H1 (cell line): Measurements from ENCODE around the gene SPINT1. TPM values are rescaled to one million over a fixed set of nuclear protein-coding genes. Genes with fewer than 3 reads are reported as not detected.

Experiments
- CTCF ChIA-PET: fragments of 300-600 bp; sonication (Branson Sonifier 250); formaldehyde crosslinking; loops from one replicate; lab custom pipeline; 2021; ENCODE audit not compliant: partially characterized antibody; lab: Charles Lee
- POLR2A ChIA-PET: fragments of 300-600 bp; sonication (Branson Sonifier 250); formaldehyde crosslinking; loops from one replicate; lab custom pipeline; 2021; ENCODE audit warnings: inconsistent platforms; ENCODE audit not compliant: partially characterized antibody; lab: Charles Lee
- DNase-seq, 2 experiments: peaks; one replicate each; pipeline versions ENCODE4 v3.0.0 to v3.0.0-alpha.2; 2010 to 2022; ENCODE audit warnings: low spot score in 2 of 2, low read depth in 1 of 2, mixed read lengths in 1 of 2
- FAIRE-seq: peaks from 2 replicates; lab custom pipeline; 2011; peaks lifted over from hg19 to GRCh38; lab: Jason Lieb, UNC
- H2AFZ ChIP-seq: 2 replicates; pipeline ENCODE4 v1.8.1; 2012; ENCODE audit warnings: low read length, inconsistent platforms
- H2AK5ac ChIP-seq: 2 replicates; pipeline ENCODE4 v1.6.1; 2013; ENCODE audit warnings: low read depth, low read length
- H2BK120ac ChIP-seq: replicated peaks from 2 replicates; pipeline ENCODE3; 2013; ENCODE audit warnings: low read depth, low read length, inconsistent platforms
- H2BK12ac ChIP-seq: 2 replicates; pipeline ENCODE4 v1.6.1; 2013; ENCODE audit warnings: low read depth, low read length
- H2BK15ac ChIP-seq: 2 replicates; pipeline ENCODE4 v1.6.1; 2013; ENCODE audit warnings: low read length
- H2BK20ac ChIP-seq: 2 replicates; pipeline ENCODE4 v1.6.1; 2013; ENCODE audit warnings: low read length
- H2BK5ac ChIP-seq: 2 replicates; pipeline ENCODE4 v1.6.1; 2013; ENCODE audit warnings: low read depth, low read length
- H3K14ac ChIP-seq: 2 replicates; pipeline ENCODE4 v1.6.1; 2013; ENCODE audit warnings: inconsistent platforms; ENCODE audit not compliant: insufficient read length
- H3K18ac ChIP-seq: 2 replicates; pipeline ENCODE4 v1.6.1; 2013; ENCODE audit warnings: low read length; ENCODE audit errors: extremely low read depth
- H3K23ac ChIP-seq: 2 replicates; pipeline ENCODE4 v1.6.1; 2013; ENCODE audit warnings: inconsistent platforms; ENCODE audit not compliant: insufficient read length
- H3K23me2 ChIP-seq: 2 replicates; pipeline ENCODE4 v1.6.1; 2013; ENCODE audit warnings: low read depth, low read length
- H3K27ac ChIP-seq: 2 replicates; pipeline ENCODE4 v1.6.1; 2011; ENCODE audit warnings: low read depth, low read length, inconsistent platforms
- H3K27me3 ChIP-seq, 4 experiments: replicated peaks in 1 of 4; 1 replicate in 1 of 4; 2 replicates in 3 of 4; pipeline versions ENCODE4 v1.6.1 to v1.8.1; 2011 to 2013; ENCODE audit warnings: low read length in 3 of 4, mild to moderate bottlenecking in 3 of 4, inconsistent platforms in 2 of 4, mixed read lengths in 2 of 4, moderate library complexity in 1 of 4; ENCODE audit not compliant: control insufficient read depth in 3 of 4, insufficient read depth in 3 of 4; ENCODE audit errors: extremely low read depth in 1 of 4
- H3K36me3 ChIP-seq, 4 experiments: 2 replicates each; pipeline versions ENCODE4 v1.6.1 to v1.8.1; 2011 to 2013; ENCODE audit warnings: mild to moderate bottlenecking in 4 of 4, low read length in 3 of 4, moderate library complexity in 2 of 4, control low read depth in 1 of 4, inconsistent platforms in 1 of 4; ENCODE audit not compliant: insufficient read depth in 4 of 4, control insufficient read depth in 2 of 4
- H3K4ac ChIP-seq: replicated peaks from 2 replicates; pipeline ENCODE3; 2013; ENCODE audit warnings: low read length, low read depth, mixed read lengths, inconsistent platforms; ENCODE audit not compliant: insufficient read length
- H3K4me1 ChIP-seq, 4 experiments: replicated peaks in 1 of 4; 1 replicate in 1 of 4; 2 replicates in 3 of 4; pipeline versions ENCODE4 v1.6.1 to v1.8.1; 2011 to 2013; ENCODE audit warnings: low read length in 3 of 4, inconsistent platforms in 2 of 4, mixed read lengths in 1 of 4; ENCODE audit not compliant: insufficient read depth in 4 of 4, control insufficient read depth in 3 of 4
- H3K4me2 ChIP-seq, 2 experiments: 2 replicates each; pipeline versions ENCODE4 v1.6.1 to v1.8.1; 2011 to 2013; ENCODE audit warnings: low read depth in 2 of 2, low read length in 2 of 2, control low read depth in 1 of 2, inconsistent platforms in 1 of 2, mild to moderate bottlenecking in 1 of 2; ENCODE audit not compliant: insufficient read depth in 1 of 2
- H3K4me3 ChIP-seq, 4 experiments: fragments of 200-600, 300-600 bp in 1 of 4; sonication (generic), shearing (Covaris generic), sonication (Bioruptor Twin) in 1 of 4; 2 replicates each; pipeline versions ENCODE4 v1.5.1 to v1.8.1; 2011 to 2016; ENCODE audit warnings: low read length in 4 of 4, low read depth in 3 of 4, control low read depth in 2 of 4, inconsistent platforms in 2 of 4, mild to moderate bottlenecking in 2 of 4, mixed read lengths in 1 of 4, moderate library complexity in 1 of 4; ENCODE audit not compliant: insufficient read depth in 2 of 4; ENCODE audit errors: extremely low read depth in 1 of 4
- H3K56ac ChIP-seq: replicated peaks from 2 replicates; pipeline ENCODE3; 2013; ENCODE audit warnings: low read depth, mild to moderate bottlenecking, mixed read lengths, low read length, inconsistent platforms; ENCODE audit not compliant: insufficient read length
- H3K79me1 ChIP-seq: 2 replicates; pipeline ENCODE4 v1.6.1; 2013; ENCODE audit warnings: low read depth, low read length, control low read depth
- H3K79me2 ChIP-seq, 2 experiments: 2 replicates each; pipeline versions ENCODE4 v1.6.1 to v1.8.1; 2012 to 2013; ENCODE audit warnings: low read length in 2 of 2, mild to moderate bottlenecking in 2 of 2, inconsistent platforms in 1 of 2; ENCODE audit not compliant: insufficient read depth in 2 of 2, control insufficient read depth in 1 of 2
- H3K9ac ChIP-seq, 4 experiments: replicated peaks in 1 of 4; 1 replicate in 1 of 4; 2 replicates in 3 of 4; pipeline versions ENCODE4 v1.6.1 to v1.8.1; 2011 to 2013; ENCODE audit warnings: low read depth in 3 of 4, low read length in 3 of 4, control low read depth in 2 of 4, mild to moderate bottlenecking in 2 of 4, moderate library complexity in 2 of 4, inconsistent platforms in 1 of 4; ENCODE audit errors: extremely low read depth in 1 of 4
- H3K9me3 ChIP-seq, 2 experiments: 2 replicates each; pipeline versions ENCODE4 v1.6.1 to v1.8.1; 2012 to 2013; ENCODE audit warnings: mild to moderate bottlenecking in 2 of 2, moderate library complexity in 2 of 2, control low read depth in 1 of 2, inconsistent platforms in 1 of 2, low read depth in 1 of 2, low read length in 1 of 2, mixed read lengths in 1 of 2; ENCODE audit not compliant: insufficient read depth in 2 of 2
- H4K20me1 ChIP-seq, 2 experiments: replicated peaks in 1 of 2; 2 replicates each; pipeline versions ENCODE3 to v1.8.1; 2011 to 2013; ENCODE audit warnings: inconsistent platforms in 2 of 2, low read length in 2 of 2, mild to moderate bottlenecking in 1 of 2; ENCODE audit not compliant: insufficient read depth in 2 of 2, control insufficient read depth in 1 of 2
- H4K5ac ChIP-seq: 2 replicates; pipeline ENCODE4 v1.6.1; 2013; ENCODE audit warnings: low read length, low read depth, mixed read lengths, inconsistent platforms; ENCODE audit not compliant: insufficient read length
- H4K8ac ChIP-seq: 2 replicates; pipeline ENCODE4 v1.8.0; 2013; ENCODE audit warnings: mild to moderate bottlenecking, moderate library complexity, low read length, inconsistent platforms; ENCODE audit not compliant: insufficient read depth; ENCODE audit errors: extremely low read depth
- H4K91ac ChIP-seq: replicated peaks from 2 replicates; pipeline ENCODE3; 2013; ENCODE audit warnings: low read length, mixed read lengths, inconsistent platforms; ENCODE audit not compliant: insufficient read length
- BACH1 ChIP-seq: IDR thresholded peaks from 2 replicates; pipeline ENCODE4 v1.6.1; 2012; ENCODE audit warnings: low read length, improper control_type of control experiment
- GABPA ChIP-seq: IDR thresholded peaks from 2 replicates; pipeline ENCODE4 v1.6.1; 2011; ENCODE audit warnings: mild to moderate bottlenecking, low read length, moderate library complexity, borderline replicate concordance; ENCODE audit not compliant: insufficient read depth
- JUND ChIP-seq: IDR thresholded peaks from 2 replicates; pipeline ENCODE4 v1.6.1; 2011; ENCODE audit warnings: mild to moderate bottlenecking, improper control_type of control experiment, low read length
- POLR2A ChIP-seq, 2 experiments: IDR thresholded peaks; 1 replicate in 1 of 2; 2 replicates in 1 of 2; pipeline ENCODE4 v1.6.1; 2011; ENCODE audit warnings: low read depth in 2 of 2, low read length in 2 of 2, mild to moderate bottlenecking in 2 of 2; ENCODE audit errors: control extremely low read depth in 1 of 2
- POLR2AphosphoS5 ChIP-seq: IDR thresholded peaks from 2 replicates; pipeline ENCODE4 v1.6.1; 2011; ENCODE audit warnings: low read depth, low read length
- RAD21 ChIP-seq, 2 experiments: IDR thresholded peaks in 1 of 2; conservative IDR thresholded peaks in 1 of 2; 2 replicates each; pipeline ENCODE4 v1.6.1; 2011; ENCODE audit warnings: low read depth in 2 of 2, low read length in 2 of 2, improper control_type of control experiment in 1 of 2, inconsistent platforms in 1 of 2, mild to moderate bottlenecking in 1 of 2, moderate library complexity in 1 of 2
- RFX5 ChIP-seq: IDR thresholded peaks from 2 replicates; pipeline ENCODE4 v1.6.1; 2011; ENCODE audit warnings: low read depth, low read length, improper control_type of control experiment, borderline replicate concordance
- YY1 ChIP-seq: IDR thresholded peaks from 2 replicates; pipeline ENCODE4 v1.6.1; 2011; ENCODE audit warnings: low read depth, mild to moderate bottlenecking, low read length
- WGBS, 2 experiments: shearing (Covaris generic) in 1 of 2; methylation state at CpG; one replicate each; pipeline versions ENCODE4 v1.1.6 to v1.1.7; 2013 to 2015; ENCODE audit warnings: low lambda C conversion rate in 2 of 2, mixed read lengths in 2 of 2, inconsistent platforms in 1 of 2, low coverage in 1 of 2, missing lambda C conversion rate in 1 of 2; ENCODE audit not compliant: insufficient replicate concordance in 2 of 2, insufficient coverage in 1 of 2, insufficient read length in 1 of 2; ENCODE audit errors: extremely low coverage in 1 of 2, missing lambda C conversion rate in 1 of 2; 5-methylcytosine and 5-hydroxymethylcytosine counted together
- polyA plus RNA-seq, 7 experiments: library from polyadenylated mRNA; depleted of rRNA in 3 of 7; stranded (reverse) in 5 of 7; unstranded in 2 of 7; fragments of >200 nt in 5 of 7; fragments of 200-250 nt in 2 of 7; gene quantifications; 1 replicate in 5 of 7; 2 replicates in 1 of 7; 4 replicates in 1 of 7; pipeline versions ENCODE4 v1.2.1 to v1.2.3, GENCODE V29; 2011 to 2013; ENCODE audit warnings: missing spikeins in 2 of 7, mixed read lengths in 2 of 7
- total RNA-seq: library from RNA; stranded (reverse); fragmentation: NEBNext Ultra II Directional; extraction: Animal tissue kit (Norgen Biotek cat#: 25700); gene quantifications from 2 replicates; pipeline ENCODE4 v1.2.1, GENCODE V29; 2021

Gene SPINT1
- total and polyA plus RNA-seq, 2 of the 8 experiments (the other 6 are each of a cell fraction or from before 2014, with no cell fraction given): 117 to 155 TPM

GRCh38 chr15:40893733-40894680, 50.2 kb downstream of the SPINT1 start, which contains the start of gene VPS18:
TSS of gene VPS18 (plus strand) at chr15:40894450. CDS start at chr15:40894769, 319 bp downstream.
- H3K18ac ChIP-seq: peak within 1 kb of the TSS; percentile 85
- peak; percentile 87 to 88 for TF ChIP-seq RAD21 (IDR thresholded peaks at IDR 0.05 in 1 of 2, conservative IDR thresholded peaks at IDR 0.05 in 1 of 2; ENCODE audit: low read depth in 2 of 2, low read length in 2 of 2)
- TF ChIP-seq RFX5: no peak
- no peak for TF ChIP-seq BACH1
- peak; percentile 14; the same call in 1 of the 2 replicates for TF ChIP-seq YY1
- peak; percentile 3; the same call in 1 of the 2 replicates for TF ChIP-seq JUND
- TF ChIP-seq GABPA: peak; percentile 56; the same call in 1 of the 2 replicates
- TF ChIP-seq POLR2AphosphoS5: peak; percentile 64; the same call in 1 of the 2 replicates
- TF ChIP-seq POLR2A (IDR thresholded peaks at IDR 0.05; ENCODE audit: control extremely low read depth in 1 of 2, low read depth in 2 of 2, low read length in 2 of 2): peak in 1 of 2 experiments; percentile 35; a peak in 2 of 3 replicates

More at GRCh38 chr15:40893733-40894680, 50.2 kb downstream of the SPINT1 start, which contains the start of gene VPS18:
- H3K79me2 ChIP-seq: peaks cover 0 to 12% of the 10 kb centered on the region in 2 experiments; a peak in 3 of 4 replicates
- H3K56ac ChIP-seq: peak within 1 kb of the TSS; percentile 77
- no peak within 1 kb of the TSS for H2AK5ac ChIP-seq
- H2AFZ ChIP-seq: peak within 1 kb of the TSS; percentile 87
- no peak within 1 kb of the TSS for H3K14ac ChIP-seq
- peak within 1 kb of the TSS; percentile 71; the same call in 1 of the 2 replicates for H2BK5ac ChIP-seq
- peak within 1 kb of the TSS; percentile 68 for H3K27ac ChIP-seq
- H3K9me3 ChIP-seq: no peaks in the 10 kb centered on the region
- ChIA-PET CTCF (interaction anchor here (0.5 to 20.6 kb wide), 42 partner anchors 12 to 382 kb away, joined by 3 to 619 read pairs (median 4); partner anchors contain the start of genes CHP1, DLL4, EXD1 and RHOV), POLR2A (interaction anchor here (0.7 to 3.7 kb wide), 21 partner anchors 9 to 222 kb away, joined by 3 to 49 read pairs (median 4); partner anchors contain the start of genes CHAC1, DLL4, DNAJC17 and INO80)
- FAIRE-seq (no peak), DNase-seq (peak; percentile 95 to 100)
- H3K27me3 ChIP-seq: peaks cover 0 to 8% (median 2%) of the 10 kb centered on the region in 4 experiments; a peak in 3 of 7 replicates
- H3K36me3 ChIP-seq: peaks cover 3 to 15% (median 6%) of the 10 kb centered on the region in 4 experiments; a peak in 5 of 8 replicates
- peaks cover 3 to 14% (median 7%) of the 10 kb centered on the region in 4 experiments; a peak in 6 of 7 replicates for H3K4me1 ChIP-seq
- 6% methylated on average over 42 of the region's 55 CpGs; no CpG with 5 or more reads in 1 of the 2 experiments for WGBS, 2 experiments
- H4K5ac ChIP-seq: peak within 1 kb of the TSS; percentile 73
- H3K4ac ChIP-seq: peak within 1 kb of the TSS; percentile 83
- peak within 1 kb of the TSS; percentile 97 for H4K8ac ChIP-seq
- H2BK15ac ChIP-seq: peak within 1 kb of the TSS; percentile 89
- peak within 1 kb of the TSS; percentile 87 for H4K91ac ChIP-seq
- peaks cover 3% of the 10 kb centered on the region; the same call in 1 of the 2 replicates for H3K79me1 ChIP-seq
- H4K20me1 ChIP-seq: peaks cover 0 to 6% of the 10 kb centered on the region in 2 experiments
- no peak within 1 kb of the TSS for H3K23ac ChIP-seq
- no peak within 1 kb of the TSS for H2BK120ac ChIP-seq
- peaks cover 5% of the 10 kb centered on the region; the same call in 1 of the 2 replicates for H3K23me2 ChIP-seq
- peak within 1 kb of the TSS; percentile 42 to 82 for H3K4me2 ChIP-seq
- no peak within 1 kb of the TSS; the same call in 1 of the 2 replicates for H2BK20ac ChIP-seq
- H3K4me3 ChIP-seq: peak within 1 kb of the TSS; percentile 60 to 93 (median 88)
- peak within 1 kb of the TSS; percentile 37 to 85 (median 80) for H3K9ac ChIP-seq
- peak within 1 kb of the TSS; percentile 71; the same call in 1 of the 2 replicates for H2BK12ac ChIP-seq
